Measurements from ENCODE around the gene DYNC2H1.

DYNC2H1 gene

GRCh38 chr11:103079833-103080232 lies 29.4 kb upstream of the DYNC2H1 start:
- peaks cover 26 to 89% of the 10 kb centered on the region in 2 experiments for H3K36me3 ChIP-seq (ENCODE audit: control insufficient read depth in 2 of 2, insufficient read depth in 1 of 2, low read length in 2 of 2)
- H3K4me1 ChIP-seq (ENCODE audit: control insufficient read depth, insufficient read depth, low read length): no peaks in the 10 kb centered on the region
- no peak overlapping the region for H3K4me3 ChIP-seq (ENCODE audit: low read depth, low read length)
- ChIA-PET CTCF (no interaction called here), POLR2A (no interaction called here)
- TF ChIP-seq GFI1B (tag by site-specific recombination; IDR thresholded peaks at IDR 0.05) (no peak), ZNF521 (tag by site-specific recombination; IDR thresholded peaks at IDR 0.05) (no peak), ZNF785 (tag by site-specific recombination; IDR thresholded peaks at IDR 0.05) (no peak), ZSCAN23 (tag by site-specific recombination; IDR thresholded peaks at IDR 0.05) (no peak), ZNF561 (tag by site-specific recombination; IDR thresholded peaks at IDR 0.05; ENCODE audit: borderline replicate concordance) (no peak), ZNF211 (tag by site-specific recombination; IDR thresholded peaks at IDR 0.05; ENCODE audit: low read depth) (no peak), ELK4 (IDR thresholded peaks at IDR 0.05; ENCODE audit: borderline replicate concordance, low read depth, low read length) (no peak), KLF9 (tag by site-specific recombination; IDR thresholded peaks at IDR 0.05; ENCODE audit: low read depth) (no peak), ZNF48 (tag by site-specific recombination; IDR thresholded peaks at IDR 0.05) (no peak), ZNF624 (tag by site-specific recombination; IDR thresholded peaks at IDR 0.05) (no peak), GLIS2 (tag by site-specific recombination; IDR thresholded peaks at IDR 0.05) (no peak), ATF2 (tag by site-specific recombination; IDR thresholded peaks at IDR 0.05; ENCODE audit: low read depth) (no peak), OSR2 (tag by site-specific recombination; IDR thresholded peaks at IDR 0.05) (no peak), ZNF121 (tag by site-specific recombination; IDR thresholded peaks at IDR 0.05) (no peak), ZNF184 (tag by site-specific recombination; IDR thresholded peaks at IDR 0.05) (no peak), ZNF514 (tag by site-specific recombination; IDR thresholded peaks at IDR 0.05) (no peak), ZFP69B (tag by site-specific recombination; IDR thresholded peaks at IDR 0.05) (no peak)
- TF ChIP-seq, protein P1, sequence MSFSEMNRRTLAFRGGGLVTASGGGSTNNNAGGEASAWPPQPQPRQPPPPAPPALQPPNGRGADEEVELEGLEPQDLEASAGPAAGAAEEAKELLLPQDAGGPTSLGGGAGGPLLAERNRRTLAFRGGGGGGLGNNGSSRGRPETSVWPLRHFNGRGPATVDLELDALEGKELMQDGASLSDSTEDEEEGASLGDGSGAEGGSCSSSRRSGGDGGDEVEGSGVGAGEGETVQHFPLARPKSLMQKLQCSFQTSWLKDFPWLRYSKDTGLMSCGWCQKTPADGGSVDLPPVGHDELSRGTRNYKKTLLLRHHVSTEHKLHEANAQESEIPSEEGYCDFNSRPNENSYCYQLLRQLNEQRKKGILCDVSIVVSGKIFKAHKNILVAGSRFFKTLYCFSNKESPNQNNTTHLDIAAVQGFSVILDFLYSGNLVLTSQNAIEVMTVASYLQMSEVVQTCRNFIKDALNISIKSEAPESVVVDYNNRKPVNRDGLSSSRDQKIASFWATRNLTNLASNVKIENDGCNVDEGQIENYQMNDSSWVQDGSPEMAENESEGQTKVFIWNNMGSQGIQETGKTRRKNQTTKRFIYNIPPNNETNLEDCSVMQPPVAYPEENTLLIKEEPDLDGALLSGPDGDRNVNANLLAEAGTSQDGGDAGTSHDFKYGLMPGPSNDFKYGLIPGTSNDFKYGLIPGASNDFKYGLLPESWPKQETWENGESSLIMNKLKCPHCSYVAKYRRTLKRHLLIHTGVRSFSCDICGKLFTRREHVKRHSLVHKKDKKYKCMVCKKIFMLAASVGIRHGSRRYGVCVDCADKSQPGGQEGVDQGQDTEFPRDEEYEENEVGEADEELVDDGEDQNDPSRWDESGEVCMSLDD (tag by site-specific recombination; IDR thresholded peaks at IDR 0.05): no peak
- TF ChIP-seq, protein P2, sequence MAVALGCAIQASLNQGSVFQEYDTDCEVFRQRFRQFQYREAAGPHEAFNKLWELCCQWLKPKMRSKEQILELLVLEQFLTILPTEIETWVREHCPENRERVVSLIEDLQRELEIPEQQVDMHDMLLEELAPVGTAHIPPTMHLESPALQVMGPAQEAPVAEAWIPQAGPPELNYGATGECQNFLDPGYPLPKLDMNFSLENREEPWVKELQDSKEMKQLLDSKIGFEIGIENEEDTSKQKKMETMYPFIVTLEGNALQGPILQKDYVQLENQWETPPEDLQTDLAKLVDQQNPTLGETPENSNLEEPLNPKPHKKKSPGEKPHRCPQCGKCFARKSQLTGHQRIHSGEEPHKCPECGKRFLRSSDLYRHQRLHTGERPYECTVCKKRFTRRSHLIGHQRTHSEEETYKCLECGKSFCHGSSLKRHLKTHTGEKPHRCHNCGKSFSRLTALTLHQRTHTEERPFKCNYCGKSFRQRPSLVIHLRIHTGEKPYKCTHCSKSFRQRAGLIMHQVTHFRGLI (tag by site-specific recombination; IDR thresholded peaks at IDR 0.05): no peak
- H3K27ac ChIP-seq (ENCODE audit: extremely low read depth, low read depth, low read length): no peak overlapping the region
- no peaks in the 10 kb centered on the region for H3K9me3 ChIP-seq (ENCODE audit: control insufficient read depth, insufficient read depth, low read depth, low read length)

DNA sequence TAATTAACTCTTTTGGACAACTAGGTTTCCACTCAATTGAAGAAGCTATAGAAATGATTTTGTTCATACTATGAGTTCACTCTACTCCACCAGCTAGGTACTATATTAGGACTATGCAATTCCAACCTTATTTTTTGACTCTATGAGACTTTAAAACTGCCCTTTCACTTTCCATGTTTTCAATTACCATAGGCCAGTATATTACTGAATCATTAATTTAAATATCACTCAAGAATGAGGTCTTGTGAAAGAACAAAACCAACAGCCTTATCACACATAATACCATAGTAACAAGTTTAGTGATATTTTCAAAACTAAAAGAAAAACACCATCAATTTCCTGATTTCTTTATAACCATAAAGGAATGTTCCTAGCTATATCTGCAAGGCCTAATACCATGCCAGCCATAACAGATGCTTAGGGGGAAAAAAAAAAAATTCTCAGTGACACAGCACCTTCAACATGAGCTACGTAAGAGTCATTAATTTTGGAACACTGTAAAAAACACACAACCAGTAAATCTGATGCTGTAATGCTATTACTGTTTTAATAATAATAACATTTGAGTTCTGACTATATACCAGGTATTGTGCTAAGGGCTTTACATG lies 23.4 kb upstream of the DYNC2H1 start:
- Histone ChIP-seq H3K4me1 (ENCODE audit: control insufficient read depth, insufficient read depth, low read length) (no peaks in the 10 kb centered on the region; the same call in 1 of the 2 replicates), H3K9me3 (ENCODE audit: control insufficient read depth, insufficient read depth, low read depth, low read length) (no peaks in the 10 kb centered on the region), H3K36me3 (ENCODE audit: control insufficient read depth in 2 of 2, insufficient read depth in 1 of 2, low read length in 2 of 2) (peaks cover 8 to 60% of the 10 kb centered on the region in 2 experiments; a peak in 2 of 3 replicates), H3K4me3 (ENCODE audit: low read depth, low read length) (no peak overlapping the region), H3K27ac (ENCODE audit: extremely low read depth, low read depth, low read length) (no peak overlapping the region)
- CTCF ChIA-PET: interaction anchor here (0.5 kb wide), 1 partner anchor 277 kb away, joined by 3 read pairs; no protein-coding TSS in a partner anchor
- POLR2A ChIA-PET: no interaction called here
- TF ChIP-seq ZNF362 (tag by site-specific recombination; IDR thresholded peaks at IDR 0.05) (no peak), INSM2 (tag by site-specific recombination; IDR thresholded peaks at IDR 0.05) (no peak), ZNF202 (tag by site-specific recombination; IDR thresholded peaks at IDR 0.05; ENCODE audit: borderline replicate concordance) (no peak), PBX3 (CRISPR knock-in tag; IDR thresholded peaks at IDR 0.05) (no peak)
